GM12875 (cell line): ENCODE data around the gene PTPRD.

Source experiments
- H3K4me3 ChIP-seq: one replicate; pipeline ENCODE4 v1.5.1; 2011; ENCODE audit warnings: low read depth, low read length, control low read depth
- TF ChIP-seq, protein P1 (sequence below): IDR thresholded peaks from 2 replicates; pipeline ENCODE4 v1.5.1; 2011; ENCODE audit warnings: low read depth, mild to moderate bottlenecking, control low read depth, inconsistent platforms, low read length, moderate library complexity, borderline replicate concordance; ENCODE audit not compliant: insufficient read depth

The PTPRD gene

GRCh38 chr9:9410736-9411135 is 1202.1 kb downstream of the PTPRD start:
- TF ChIP-seq, protein P1, sequence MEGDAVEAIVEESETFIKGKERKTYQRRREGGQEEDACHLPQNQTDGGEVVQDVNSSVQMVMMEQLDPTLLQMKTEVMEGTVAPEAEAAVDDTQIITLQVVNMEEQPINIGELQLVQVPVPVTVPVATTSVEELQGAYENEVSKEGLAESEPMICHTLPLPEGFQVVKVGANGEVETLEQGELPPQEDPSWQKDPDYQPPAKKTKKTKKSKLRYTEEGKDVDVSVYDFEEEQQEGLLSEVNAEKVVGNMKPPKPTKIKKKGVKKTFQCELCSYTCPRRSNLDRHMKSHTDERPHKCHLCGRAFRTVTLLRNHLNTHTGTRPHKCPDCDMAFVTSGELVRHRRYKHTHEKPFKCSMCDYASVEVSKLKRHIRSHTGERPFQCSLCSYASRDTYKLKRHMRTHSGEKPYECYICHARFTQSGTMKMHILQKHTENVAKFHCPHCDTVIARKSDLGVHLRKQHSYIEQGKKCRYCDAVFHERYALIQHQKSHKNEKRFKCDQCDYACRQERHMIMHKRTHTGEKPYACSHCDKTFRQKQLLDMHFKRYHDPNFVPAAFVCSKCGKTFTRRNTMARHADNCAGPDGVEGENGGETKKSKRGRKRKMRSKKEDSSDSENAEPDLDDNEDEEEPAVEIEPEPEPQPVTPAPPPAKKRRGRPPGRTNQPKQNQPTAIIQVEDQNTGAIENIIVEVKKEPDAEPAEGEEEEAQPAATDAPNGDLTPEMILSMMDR: no peak
- H3K4me3 ChIP-seq: no peak overlapping the region

- TF ChIP-seq, protein P1: no peak
- no peak overlapping the region for H3K4me3 ChIP-seq
These were observed 1212.8 kb downstream of the PTPRD start for GRCh38 chr9:9399982-9400381.

DNA sequence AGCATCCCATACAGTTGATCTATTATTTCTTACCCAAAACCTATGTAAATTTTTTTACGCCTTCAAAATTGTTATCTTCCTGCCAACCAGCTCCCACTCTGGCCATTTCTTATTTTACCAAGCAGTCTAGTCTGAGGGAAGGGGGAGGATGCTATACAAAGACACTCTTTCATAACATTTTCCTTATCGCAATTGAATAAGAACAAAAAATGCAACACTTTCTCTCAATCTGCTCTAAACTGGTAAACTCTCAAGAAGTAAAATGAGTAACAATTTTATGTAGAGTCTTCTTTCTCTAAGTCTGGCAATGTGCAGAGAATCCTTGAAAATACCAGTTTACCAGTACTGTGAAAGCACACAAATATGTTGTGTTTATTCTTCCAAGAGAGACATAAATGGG is 1216.3 kb downstream of the PTPRD start:
- TF ChIP-seq, protein P1: no peak
- no peak overlapping the region for H3K4me3 ChIP-seq

- no peak overlapping the region for H3K4me3 ChIP-seq
- TF ChIP-seq, protein P1: no peak
These were observed 1217.3 kb downstream of the PTPRD start for GRCh38 chr9:9395539-9395938.

DNA sequence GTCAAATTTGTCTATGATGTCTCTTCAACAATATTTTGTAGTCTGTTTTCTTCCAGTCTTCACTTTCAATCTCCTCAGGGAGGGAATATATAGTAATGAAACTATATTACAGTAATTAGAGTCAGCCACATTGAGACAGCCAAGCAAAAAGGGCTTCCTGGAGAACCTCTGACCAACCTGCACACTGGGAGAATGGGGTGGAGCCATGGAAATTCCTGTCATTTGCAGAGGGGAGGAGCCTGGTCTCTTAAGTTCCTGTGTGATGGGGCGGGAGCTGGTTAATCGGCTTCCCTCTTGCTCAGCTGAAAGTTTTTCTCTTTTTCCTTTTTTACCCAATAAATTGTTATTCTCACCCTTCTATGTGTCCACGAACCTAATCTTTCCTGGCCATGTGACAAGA is 1220.0 kb downstream of the PTPRD start:
- TF ChIP-seq, protein P1: no peak
- H3K4me3 ChIP-seq: no peak overlapping the region

- TF ChIP-seq, protein P1: no peak
- no peak overlapping the region for H3K4me3 ChIP-seq
These were observed 1222.9 kb downstream of the PTPRD start for GRCh38 chr9:9389904-9390303.

DNA sequence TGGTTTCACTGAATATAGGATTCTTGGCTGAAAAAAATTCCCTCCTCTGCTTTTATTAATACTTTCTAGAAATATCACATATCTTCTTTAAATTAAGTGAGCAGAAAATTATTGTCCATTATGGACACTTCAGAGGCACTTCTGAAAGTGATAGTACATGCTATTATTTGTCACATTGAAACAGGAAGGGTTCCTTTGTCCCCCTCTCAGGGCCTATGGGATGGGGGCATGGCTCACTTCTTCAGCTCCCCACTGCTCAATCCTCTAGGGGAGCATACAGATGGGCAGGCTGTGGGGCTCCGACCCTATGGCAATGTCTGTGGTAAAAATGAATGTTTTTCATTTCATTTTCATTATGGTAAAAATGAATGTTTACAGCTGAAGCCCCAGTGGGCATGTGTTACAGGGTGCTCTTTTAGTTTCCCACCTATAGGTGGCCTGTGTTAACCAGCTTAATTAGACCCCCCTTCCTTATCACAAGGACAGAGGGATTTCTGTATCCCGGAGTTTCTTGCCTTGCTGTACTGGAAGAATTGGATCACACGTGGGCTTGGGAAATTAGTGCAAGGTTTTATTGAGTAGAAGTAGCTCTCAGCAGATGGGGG is 1225.2 kb downstream of the PTPRD start:
- TF ChIP-seq, protein P1: 0 out of 2 replicates have a peak, but pooled peaks have one; percentile 5
- H3K4me3 ChIP-seq: no peak overlapping the region
